ENCODE results near the gene EXOSC5. TPM values are rescaled to one million over a fixed set of nuclear protein-coding genes. Genes with fewer than 3 reads are reported as not detected.
A peak's percentile ranks its signal among the peaks of the same experiment; 100 is the strongest.

The EXOSC5 gene
- 10 to 100 TPM; 28.6 to 34.5 (median 28.9) TPM for total RNA-seq

DNA sequence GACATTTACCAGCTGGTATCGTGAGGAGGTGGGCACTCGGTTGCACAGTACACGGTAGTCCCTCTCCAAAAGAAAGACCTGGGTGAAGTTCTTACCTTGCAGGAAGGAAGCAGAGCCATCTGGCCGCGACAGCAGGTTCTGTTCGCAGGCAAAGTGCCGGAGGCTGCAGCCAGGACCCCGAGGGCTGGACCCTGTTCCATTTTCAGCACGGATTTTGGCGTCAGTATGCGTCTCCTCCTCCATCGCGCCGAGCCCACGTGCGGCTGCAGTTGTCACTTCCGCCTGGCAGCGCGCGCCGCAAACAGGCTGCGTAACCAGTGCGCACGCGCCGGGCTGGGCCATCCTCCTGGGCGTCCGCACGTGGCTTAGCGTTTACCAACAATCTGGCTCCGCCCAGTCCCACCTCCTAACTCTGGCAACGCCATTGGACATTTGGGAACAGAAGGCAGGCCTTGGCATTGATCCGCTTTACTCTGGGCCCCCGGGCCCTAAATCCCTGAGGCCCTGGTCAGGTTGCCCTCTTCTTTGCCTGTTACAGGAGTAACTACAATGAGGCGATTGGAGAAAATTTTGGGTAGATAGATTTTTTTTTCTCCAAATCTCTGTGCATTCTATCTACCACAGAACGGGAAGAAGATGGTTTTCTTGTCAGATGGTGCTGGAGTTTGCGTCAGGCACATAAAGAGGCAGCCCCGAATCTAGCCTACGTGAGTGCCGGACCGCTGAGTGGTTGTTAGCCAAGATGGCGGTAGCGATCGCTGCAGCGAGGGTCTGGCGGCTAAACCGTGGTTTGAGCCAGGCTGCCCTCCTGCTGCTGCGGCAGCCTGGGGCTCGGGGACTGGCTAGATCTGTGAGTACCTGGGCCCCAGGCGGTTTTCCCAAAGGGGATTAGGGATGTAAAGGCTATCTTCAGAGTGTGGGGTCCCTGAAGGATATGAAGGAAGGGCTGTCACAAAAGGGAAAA lies at the start of gene EXOSC5, which contains the start of gene BCKDHA:
TSS of gene EXOSC5 (minus strand) at position 274 of the 964 bp plus-strand sequence. CDS start at position 243, 31 bp downstream.
TSS of gene BCKDHA (plus strand) at position 733 of the 964 bp plus-strand sequence. CDS start at position 743, 10 bp downstream.
- H3K4me3 ChIP-seq (ENCODE audit: low read depth, poor library complexity, severe bottlenecking), result peak within 1 kb of the TSS; percentile 98
- DNase-seq (ENCODE audit: low spot score in 2 of 2), result peak; percentile 99 to 100
- no peak for TF ChIP-seq POLR2A (IDR thresholded peaks at IDR 0.05)
- TF ChIP-seq, protein P1, sequence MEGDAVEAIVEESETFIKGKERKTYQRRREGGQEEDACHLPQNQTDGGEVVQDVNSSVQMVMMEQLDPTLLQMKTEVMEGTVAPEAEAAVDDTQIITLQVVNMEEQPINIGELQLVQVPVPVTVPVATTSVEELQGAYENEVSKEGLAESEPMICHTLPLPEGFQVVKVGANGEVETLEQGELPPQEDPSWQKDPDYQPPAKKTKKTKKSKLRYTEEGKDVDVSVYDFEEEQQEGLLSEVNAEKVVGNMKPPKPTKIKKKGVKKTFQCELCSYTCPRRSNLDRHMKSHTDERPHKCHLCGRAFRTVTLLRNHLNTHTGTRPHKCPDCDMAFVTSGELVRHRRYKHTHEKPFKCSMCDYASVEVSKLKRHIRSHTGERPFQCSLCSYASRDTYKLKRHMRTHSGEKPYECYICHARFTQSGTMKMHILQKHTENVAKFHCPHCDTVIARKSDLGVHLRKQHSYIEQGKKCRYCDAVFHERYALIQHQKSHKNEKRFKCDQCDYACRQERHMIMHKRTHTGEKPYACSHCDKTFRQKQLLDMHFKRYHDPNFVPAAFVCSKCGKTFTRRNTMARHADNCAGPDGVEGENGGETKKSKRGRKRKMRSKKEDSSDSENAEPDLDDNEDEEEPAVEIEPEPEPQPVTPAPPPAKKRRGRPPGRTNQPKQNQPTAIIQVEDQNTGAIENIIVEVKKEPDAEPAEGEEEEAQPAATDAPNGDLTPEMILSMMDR (IDR thresholded peaks at IDR 0.05), result no peak
- intact Hi-C loops (cut with DNase I; ENCODE audit: low total_unique reads), result no loop called here
- 0% methylated on average over 30 to 50 of the region's 50 CpGs for WGBS, 2 donors

GRCh38 chr19:41445575-41445974 lies 48.4 kb upstream of the EXOSC5 start:
- H3K4me3 ChIP-seq (ENCODE audit: low read depth, poor library complexity, severe bottlenecking), result no peak overlapping the region
- WGBS, 2 donors, result 49 to 79% methylated on average over 5 of the region's 5 CpGs
- TF ChIP-seq, protein P1 (IDR thresholded peaks at IDR 0.05), result no peak
- TF ChIP-seq POLR2A (IDR thresholded peaks at IDR 0.05), result no peak
- intact Hi-C loops (cut with DNase I; ENCODE audit: low total_unique reads), result no loop called here
- DNase-seq (ENCODE audit: low spot score in 2 of 2), result peak in 1 of 2 donors; percentile 53

- TF ChIP-seq, protein P1 (IDR thresholded peaks at IDR 0.05), result no peak
- no peak for TF ChIP-seq POLR2A (IDR thresholded peaks at IDR 0.05)
- DNase-seq (ENCODE audit: low spot score in 2 of 2), result peak in 1 of 2 donors; percentile 75
- no peak overlapping the region for H3K4me3 ChIP-seq (ENCODE audit: low read depth, poor library complexity, severe bottlenecking)
- intact Hi-C loops (cut with DNase I; ENCODE audit: low total_unique reads), result no loop called here
- 60% methylated on average over 6 of the region's 6 CpGs for WGBS, 2 donors
These were observed 46.8 kb upstream of the EXOSC5 start for GRCh38 chr19:41443813-41444455.

DNA sequence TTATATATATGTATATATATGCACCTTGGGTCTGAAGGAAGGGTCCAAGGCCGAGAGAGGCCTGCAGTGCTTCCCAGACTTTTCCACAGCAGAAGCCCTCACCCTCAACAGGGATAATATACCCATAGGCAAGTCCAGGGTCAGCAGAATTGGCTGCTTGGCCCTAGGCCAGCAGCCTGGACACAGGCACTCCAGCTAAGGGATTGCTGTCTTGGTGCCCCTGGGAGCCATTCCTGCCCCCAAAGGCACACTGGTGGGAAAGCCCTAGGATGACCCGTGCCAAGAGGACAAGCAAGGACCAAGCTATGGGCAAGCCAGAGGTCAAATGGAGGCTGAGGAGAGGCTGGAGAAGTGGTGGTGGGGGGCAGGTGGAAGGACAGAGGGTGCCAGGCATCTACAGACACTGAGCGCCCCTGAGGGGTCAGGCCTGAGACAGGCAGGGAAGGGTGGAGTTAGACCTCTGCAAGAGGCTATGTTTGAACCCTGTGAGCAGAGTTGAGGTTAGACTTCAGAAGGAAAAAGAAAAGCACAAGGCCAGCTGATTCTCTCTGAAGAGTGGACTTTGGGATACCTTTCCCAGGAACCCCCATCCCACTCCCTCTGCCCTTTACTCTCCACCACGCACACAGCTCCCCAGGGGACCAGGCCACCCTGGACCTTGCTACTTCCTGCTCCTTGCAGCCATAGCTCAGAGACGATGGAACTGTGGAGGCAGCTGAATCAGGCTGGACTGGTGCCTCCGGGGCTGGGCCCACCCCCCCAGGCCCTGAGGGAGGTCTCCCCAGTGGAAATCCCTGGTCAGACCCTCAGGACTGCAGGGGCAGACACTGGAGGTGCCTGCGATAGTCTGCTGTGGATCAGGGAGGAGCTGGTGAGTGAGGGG lies 45.6 kb upstream of the EXOSC5 start, which contains the start of gene ERICH4:
TSS of gene ERICH4 (plus strand) at position 684 of the 883 bp plus-strand sequence. CDS start at position 698, 14 bp downstream.
- intact Hi-C loops (cut with DNase I; ENCODE audit: low total_unique reads), result no loop called here

More for the DNA sequence above, 45.6 kb upstream of the EXOSC5 start, which contains the start of gene ERICH4:
- no peak within 1 kb of the TSS for H3K4me3 ChIP-seq (ENCODE audit: low read depth, poor library complexity, severe bottlenecking)
- 64 to 65% methylated on average over 7 of the region's 7 CpGs for WGBS, 2 donors
- peak in 1 of 2 donors; percentile 76 for DNase-seq (ENCODE audit: low spot score in 2 of 2)
- TF ChIP-seq, protein P1 (IDR thresholded peaks at IDR 0.05), result no peak
- no peak for TF ChIP-seq POLR2A (IDR thresholded peaks at IDR 0.05)
